Astrocyte (in vitro differentiated cells and primary cell): ENCODE results near the gene EXOSC3.

Experiments
- CTCF ChIP-seq: IDR thresholded peaks from 2 replicates; pipeline ENCODE4 v1.5.1; 2011; ENCODE audit warnings: low read depth, mild to moderate bottlenecking, inconsistent platforms, low read length, moderate library complexity; ENCODE audit not compliant: insufficient read depth
- EZH2 ChIP-seq: IDR thresholded peaks from 2 replicates; pipeline ENCODE4 v1.6.1; 2012; ENCODE audit warnings: mild to moderate bottlenecking, low read length, inconsistent platforms; ENCODE audit not compliant: insufficient read depth

GRCh38 chr9:37739222-37739621 is 45.6 kb downstream of the EXOSC3 start:
- TF ChIP-seq CTCF (no peak), EZH2 (no peak)
